Measurements from ENCODE around the gene ACSF3. TPM values are rescaled to one million over a fixed set of nuclear protein-coding genes. Genes with fewer than 3 reads are reported as not detected.
A peak's percentile ranks its signal among the peaks of the same experiment; 100 is the strongest.

The ACSF3 gene
- total RNA-seq, 1 experiment from 2014 or later = 55.2 TPM

DNA sequence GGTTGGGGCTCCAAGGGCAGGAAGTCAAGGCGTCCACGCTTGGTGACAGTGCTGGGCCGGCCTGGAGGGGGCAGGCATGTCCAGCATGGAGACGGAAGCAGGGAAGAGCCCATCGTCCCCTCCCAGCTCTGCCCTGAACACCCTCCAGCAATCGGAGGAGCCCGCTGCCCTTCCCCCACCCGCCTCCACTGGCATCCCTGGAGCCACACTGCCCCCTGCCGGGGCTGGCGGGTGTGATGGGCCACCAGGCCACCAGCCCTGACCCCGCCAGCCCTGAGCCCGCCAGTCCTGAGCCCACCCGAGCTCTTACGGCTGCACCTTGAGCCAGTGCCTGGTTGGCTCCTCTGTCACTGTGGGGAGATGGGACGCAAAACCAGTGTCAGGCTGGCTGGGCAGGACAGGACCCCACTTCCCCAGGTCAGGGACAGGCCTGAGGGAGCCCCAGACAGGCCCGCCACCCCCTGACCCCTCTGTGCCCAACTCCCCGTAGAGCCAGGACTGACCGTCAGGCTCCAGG, 73.8 kb downstream of the ACSF3 start:
- POLR2A ChIA-PET = interaction anchor here (0.6 kb wide), 1 partner anchor 239 kb away, joined by 3 read pairs; no protein-coding TSS in a partner anchor

DNA sequence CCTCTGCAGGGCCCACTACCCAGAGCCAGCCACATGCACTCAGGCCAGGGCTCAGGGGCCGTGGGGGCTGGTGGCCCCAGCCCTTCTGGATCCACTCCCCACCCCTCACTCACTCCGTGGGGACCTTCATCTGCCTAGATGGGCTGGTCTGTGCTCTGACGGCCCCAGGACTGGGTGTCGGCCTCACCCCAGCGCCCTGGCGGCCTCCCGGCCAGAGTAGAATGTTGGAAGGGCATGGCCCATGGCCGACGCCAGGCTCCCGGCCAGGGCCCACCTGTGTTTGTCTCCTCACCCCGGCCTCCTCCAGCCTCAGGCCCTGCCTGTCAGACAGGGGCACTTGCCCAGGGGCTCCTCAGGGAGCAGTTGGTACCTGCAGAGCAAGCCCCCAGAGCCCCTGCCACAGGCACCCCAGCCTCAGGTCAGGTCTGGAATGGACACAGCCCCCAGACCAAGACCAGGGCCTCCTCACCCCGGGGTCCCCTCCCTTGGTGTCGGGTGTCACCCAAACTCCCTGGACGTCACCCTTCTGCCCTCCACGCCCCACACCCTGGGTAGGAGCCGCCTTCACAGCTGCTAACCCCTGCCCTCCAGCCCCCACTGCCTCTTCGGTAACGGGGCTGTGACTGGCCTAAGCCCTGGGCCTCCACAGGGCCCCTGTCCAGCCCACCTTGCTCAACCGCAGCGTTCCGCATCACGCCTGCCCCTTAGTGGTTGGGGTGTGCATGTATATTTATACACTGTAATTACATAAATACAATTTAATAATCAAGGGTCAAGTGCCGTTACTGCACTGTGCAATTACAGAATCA, 74.9 kb downstream of the ACSF3 start:
- H3K4me3 Mint-ChIP-seq (ENCODE audit: unreplicated experiment) = no peak overlapping the region
- no peaks in the 10 kb centered on the region for H3K9me3 ChIP-seq
- intact Hi-C loops (cut with micrococcal nuclease; ENCODE audit: unreplicated experiment) = loop anchor here (10.0 kb wide), 1 partner anchor 224 kb away; no protein-coding TSS in a partner anchor
- BruUV-seq (replicated peaks) = no TSS peak
- no peak overlapping the region for H3K4me3 ChIP-seq (ENCODE audit: low read depth, low read length)
- ChIA-PET POLR2A (no interaction called here), CTCF (no interaction called here)
- peaks cover 2% of the 10 kb centered on the region for H3K27me3 ChIP-seq (replicated peaks; ENCODE audit: control insufficient read depth, insufficient read depth, low read length)
- H3K4me1 Mint-ChIP-seq (ENCODE audit: low read depth, unreplicated experiment) = peaks cover 7% of the 10 kb centered on the region
- no peak overlapping the region for H3K27ac Mint-ChIP-seq (ENCODE audit: unreplicated experiment)
- DNase-seq = no peak
- H3K27me3 Mint-ChIP-seq (ENCODE audit: insufficient read depth, unreplicated experiment) = no peaks in the 10 kb centered on the region
- H3K36me3 ChIP-seq (ENCODE audit: control insufficient read depth, insufficient read depth, low read length) = no peaks in the 10 kb centered on the region
- H3K4me1 ChIP-seq = peaks cover 21% of the 10 kb centered on the region
- H3K36me3 Mint-ChIP-seq (ENCODE audit: insufficient read depth, unreplicated experiment) = no peaks in the 10 kb centered on the region
- TF ChIP-seq, protein P1, sequence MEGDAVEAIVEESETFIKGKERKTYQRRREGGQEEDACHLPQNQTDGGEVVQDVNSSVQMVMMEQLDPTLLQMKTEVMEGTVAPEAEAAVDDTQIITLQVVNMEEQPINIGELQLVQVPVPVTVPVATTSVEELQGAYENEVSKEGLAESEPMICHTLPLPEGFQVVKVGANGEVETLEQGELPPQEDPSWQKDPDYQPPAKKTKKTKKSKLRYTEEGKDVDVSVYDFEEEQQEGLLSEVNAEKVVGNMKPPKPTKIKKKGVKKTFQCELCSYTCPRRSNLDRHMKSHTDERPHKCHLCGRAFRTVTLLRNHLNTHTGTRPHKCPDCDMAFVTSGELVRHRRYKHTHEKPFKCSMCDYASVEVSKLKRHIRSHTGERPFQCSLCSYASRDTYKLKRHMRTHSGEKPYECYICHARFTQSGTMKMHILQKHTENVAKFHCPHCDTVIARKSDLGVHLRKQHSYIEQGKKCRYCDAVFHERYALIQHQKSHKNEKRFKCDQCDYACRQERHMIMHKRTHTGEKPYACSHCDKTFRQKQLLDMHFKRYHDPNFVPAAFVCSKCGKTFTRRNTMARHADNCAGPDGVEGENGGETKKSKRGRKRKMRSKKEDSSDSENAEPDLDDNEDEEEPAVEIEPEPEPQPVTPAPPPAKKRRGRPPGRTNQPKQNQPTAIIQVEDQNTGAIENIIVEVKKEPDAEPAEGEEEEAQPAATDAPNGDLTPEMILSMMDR (IDR thresholded peaks at IDR 0.05; ENCODE audit: insufficient read depth in 1 of 2, low read depth in 1 of 2, low read length in 1 of 2, severe bottlenecking in 1 of 2, unreplicated experiment in 1 of 2) = peak in 1 of 2 experiments; percentile 0
- H3K9me3 Mint-ChIP-seq (ENCODE audit: unreplicated experiment) = no peaks in the 10 kb centered on the region

More for the DNA sequence above, 73.8 kb downstream of the ACSF3 start:
- H3K27ac Mint-ChIP-seq (ENCODE audit: unreplicated experiment) = no peak overlapping the region
- peak; percentile 83 to 93 for DNase-seq
- intact Hi-C loops (cut with micrococcal nuclease; ENCODE audit: unreplicated experiment) = loop anchor here (2.0 to 10.0 kb wide), 2 partner anchors 223 to 351 kb away; no protein-coding TSS in a partner anchor
- H3K4me3 ChIP-seq (ENCODE audit: low read depth, low read length) = no peak overlapping the region
- H3K4me1 ChIP-seq = peaks cover 19% of the 10 kb centered on the region
- no TSS peak for BruUV-seq (replicated peaks)
- no peaks in the 10 kb centered on the region for H3K36me3 ChIP-seq (ENCODE audit: control insufficient read depth, insufficient read depth, low read length)
- H3K27me3 ChIP-seq (replicated peaks; ENCODE audit: control insufficient read depth, insufficient read depth, low read length) = peaks cover 2% of the 10 kb centered on the region
- TF ChIP-seq, protein P1 (IDR thresholded peaks at IDR 0.05; ENCODE audit: insufficient read depth in 1 of 2, low read depth in 1 of 2, low read length in 1 of 2, severe bottlenecking in 1 of 2, unreplicated experiment in 1 of 2) = peak; percentile 87
- H3K27me3 Mint-ChIP-seq (ENCODE audit: insufficient read depth, unreplicated experiment) = no peaks in the 10 kb centered on the region
- H3K9me3 Mint-ChIP-seq (ENCODE audit: unreplicated experiment) = no peaks in the 10 kb centered on the region
- H3K4me1 Mint-ChIP-seq (ENCODE audit: low read depth, unreplicated experiment) = peaks cover 7% of the 10 kb centered on the region
- H3K4me3 Mint-ChIP-seq (ENCODE audit: unreplicated experiment) = no peak overlapping the region
- H3K36me3 Mint-ChIP-seq (ENCODE audit: insufficient read depth, unreplicated experiment) = no peaks in the 10 kb centered on the region
- H3K9me3 ChIP-seq = no peaks in the 10 kb centered on the region
- CTCF ChIA-PET = interaction anchor here (0.6 to 1.5 kb wide), 6 partner anchors 13 to 430 kb away, joined by 3 to 9 read pairs (median 4); partner anchors contain the start of gene ZNF778

DNA sequence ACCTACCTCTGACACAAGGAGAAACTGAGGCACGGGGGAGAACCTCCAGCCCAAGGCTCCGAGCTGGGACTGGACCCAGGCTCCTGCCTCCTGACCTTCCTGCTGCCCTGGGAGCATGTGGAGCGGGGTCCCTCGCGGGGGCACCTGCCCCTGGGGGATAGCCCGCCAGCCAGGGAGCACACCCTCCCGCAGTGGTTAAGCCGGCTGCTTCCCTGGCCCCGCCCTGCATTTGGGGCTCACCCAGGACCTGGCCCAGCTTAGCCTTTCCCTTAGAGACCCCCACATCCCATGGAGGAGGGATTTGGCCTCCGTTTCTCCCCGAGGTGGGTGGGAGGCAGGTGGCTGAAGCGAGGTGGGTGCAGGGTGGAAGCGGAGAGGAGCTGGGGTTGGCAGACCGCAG, 76.1 kb downstream of the ACSF3 start:
- Histone ChIP-seq H3K36me3 (ENCODE audit: control insufficient read depth, insufficient read depth, low read length) (no peaks in the 10 kb centered on the region), H3K4me1 (peaks cover 24% of the 10 kb centered on the region), H3K4me3 (ENCODE audit: low read depth, low read length) (no peak overlapping the region), H3K9me3 (no peaks in the 10 kb centered on the region), H3K27me3 (replicated peaks; ENCODE audit: control insufficient read depth, insufficient read depth, low read length) (peaks cover 5% of the 10 kb centered on the region)
- ChIA-PET CTCF (no interaction called here), POLR2A (no interaction called here)
- no peak overlapping the region for H3K27ac Mint-ChIP-seq (ENCODE audit: unreplicated experiment)
- peaks cover 7% of the 10 kb centered on the region for H3K4me1 Mint-ChIP-seq (ENCODE audit: low read depth, unreplicated experiment)
- TF ChIP-seq, protein P1 (IDR thresholded peaks at IDR 0.05; ENCODE audit: insufficient read depth in 1 of 2, low read depth in 1 of 2, low read length in 1 of 2, severe bottlenecking in 1 of 2, unreplicated experiment in 1 of 2) = no peak
- intact Hi-C loops (cut with micrococcal nuclease; ENCODE audit: unreplicated experiment) = loop anchor here (10.0 kb wide), 1 partner anchor 225 kb away; no protein-coding TSS in a partner anchor
- H3K9me3 Mint-ChIP-seq (ENCODE audit: unreplicated experiment) = no peaks in the 10 kb centered on the region
- H3K36me3 Mint-ChIP-seq (ENCODE audit: insufficient read depth, unreplicated experiment) = no peaks in the 10 kb centered on the region
- peaks cover 5% of the 10 kb centered on the region for H3K27me3 Mint-ChIP-seq (ENCODE audit: insufficient read depth, unreplicated experiment)
- no TSS peak for BruUV-seq (replicated peaks)
- DNase-seq = no peak
- no peak overlapping the region for H3K4me3 Mint-ChIP-seq (ENCODE audit: unreplicated experiment)
